K562 (cell line): Measurements from ENCODE around the gene ADAM22. TPM values are rescaled to one million over a fixed set of nuclear protein-coding genes. Genes with fewer than 3 reads are reported as not detected.

Source experiments
- BRF2 ChIP-seq: IDR thresholded peaks from 3 replicates; pipeline ENCODE4 v1.6.1; 2011; ENCODE audit warnings: borderline replicate concordance, mild to moderate bottlenecking; ENCODE audit not compliant: insufficient read length, insufficient read depth
- CLOCK ChIP-seq: fragments of 250-450 bp; sonication (Bioruptor Pico); IDR thresholded peaks from 2 replicates; pipeline ENCODE4 v1.4.0; 2020; ENCODE audit warnings: mild to moderate bottlenecking, moderate library complexity, borderline replicate concordance
- E2F4 ChIP-seq: sonication (generic); formaldehyde crosslinking; IDR thresholded peaks from 2 replicates; pipeline ENCODE4 v1.8.0; 2022; ENCODE audit warnings: mild to moderate bottlenecking, low read depth, missing genetic modification reagents
- EP300 ChIP-seq: IDR thresholded peaks from 2 replicates; pipeline ENCODE4 v1.6.1; 2012; ENCODE audit warnings: low read length, improper control_type of control experiment
- ESRRA ChIP-seq: fragments of 450-650 bp; IDR thresholded peaks from 2 replicates; pipeline ENCODE4 v1.6.1; 2014; ENCODE audit warnings: low read depth, mild to moderate bottlenecking, moderate library complexity, borderline replicate concordance
- HES1 ChIP-seq: fragments of 450-650 bp; IDR thresholded peaks from 2 replicates; pipeline ENCODE4 v1.6.1; 2016; ENCODE audit warnings: low read depth, mild to moderate bottlenecking, moderate library complexity
- MIER1 ChIP-seq: fragments of 450-650 bp; IDR thresholded peaks from 2 replicates; pipeline ENCODE4 v1.6.1; 2016; ENCODE audit warnings: antibody characterized with exemption, mild to moderate bottlenecking, low read depth
- MLX ChIP-seq, 2 experiments: fragments of 450-650 bp in 1 of 2; sonication (generic) in 1 of 2; formaldehyde crosslinking; conservative IDR thresholded peaks; 2 replicates each; pipeline versions ENCODE4 v1.4.0 to v1.8.1; 2020 to 2022; ENCODE audit warnings: mild to moderate bottlenecking in 1 of 2, missing genetic modification reagents in 1 of 2
- PRDM10 ChIP-seq: fragments of 450-650 bp; IDR thresholded peaks from 2 replicates; pipeline ENCODE4 v1.6.1; 2018; ENCODE audit not compliant: partially characterized antibody
- SLC30A9 ChIP-seq: fragments of 250-450 bp; sonication (Bioruptor Pico); IDR thresholded peaks from 2 replicates; pipeline ENCODE4 v1.8.0; 2022; ENCODE audit warnings: mild to moderate bottlenecking, moderate library complexity
- SMAD2 ChIP-seq: fragments of 150-350 bp; IDR thresholded peaks from 2 replicates; pipeline ENCODE4 v1.6.1; 2014; ENCODE audit warnings: low read depth, mild to moderate bottlenecking, low read length
- STAT6 ChIP-seq: sonication (generic); formaldehyde crosslinking; IDR thresholded peaks from 2 replicates; pipeline ENCODE4 v1.8.1; 2023; ENCODE audit warnings: mild to moderate bottlenecking, missing genetic modification reagents
- YY1 ChIP-seq, 3 experiments: IDR thresholded peaks; 2 replicates each; pipeline ENCODE4 v1.6.1; 2011; ENCODE audit warnings: low read length in 2 of 3, mild to moderate bottlenecking in 2 of 3, moderate library complexity in 2 of 3, borderline replicate concordance in 1 of 3, control low read depth in 1 of 3, low read depth in 1 of 3; ENCODE audit not compliant: insufficient read depth in 3 of 3, insufficient replicate concordance in 2 of 3, control insufficient read depth in 1 of 3, insufficient read length in 1 of 3; ENCODE audit errors: extremely low read depth in 1 of 3
- polyA plus RNA-seq, 8 experiments: library from polyadenylated mRNA; depleted of rRNA in 4 of 8; stranded (reverse) in 5 of 8; unstranded in 3 of 8; fragments of >200 nt; fragmentation: Nextera tagmentation in 2 of 8; fragmentation: Illumina TruSeq in 1 of 8; extraction: Ambion mirVana in 2 of 8; extraction: Trizol in 1 of 8; gene quantifications; 2 replicates each; pipeline versions ENCODE4 v1.2.1 to v1.2.3, GENCODE V29; 2011 to 2014; ENCODE audit warnings: inconsistent platforms in 1 of 8, missing spikeins in 1 of 8
- total RNA-seq, 7 experiments: library from RNA; depleted of rRNA in 6 of 7; stranded (reverse); fragments of >200 nt in 6 of 7; fragmentation: Illumina TruSeq in 2 of 7; extraction: Trizol in 2 of 7; gene quantifications; 2 replicates each; pipeline versions ENCODE4 v1.2.1 to v1.2.3, GENCODE V29; 2011 to 2021; ENCODE audit warnings: low replicate concordance in 1 of 7

Gene ADAM22
- total and polyA plus RNA-seq, 9 of the 15 experiments (the other 6 are each of a cell fraction or from before 2014, with no cell fraction given) = 0.01 to 0.58 (median 0.18) TPM

- TF ChIP-seq BRF2 (no peak), CLOCK (CRISPR knock-in tag) (no peak), SMAD2 (no peak), HES1 (no peak), STAT6 (CRISPR knock-in tag) (no peak), YY1 (IDR thresholded peaks at IDR 0.05; ENCODE audit: borderline replicate concordance in 1 of 3, control insufficient read depth in 1 of 3, extremely low read depth in 1 of 3, insufficient read depth in 3 of 3, insufficient read length in 1 of 3, insufficient replicate concordance in 2 of 3, low read depth in 1 of 3, low read length in 2 of 3) (no peak), EP300 (no peak), ESRRA (no peak), MIER1 (no peak), SLC30A9 (CRISPR knock-in tag) (no peak), E2F4 (no peak), MLX (CRISPR knock-in tag; conservative IDR thresholded peaks at IDR 0.05) (no peak), PRDM10 (no peak)
These were observed 278.9 kb downstream of the ADAM22 start (continued) for GRCh38 chr7:88212918-88213317.
